Endodermal cell (in vitro differentiated cells): Measurements from ENCODE around the gene PLPP7. TPM values are rescaled to one million over a fixed set of nuclear protein-coding genes. Genes with fewer than 3 reads are reported as not detected.

ENCODE experiments used
- DNase-seq: peaks from one replicate; pipeline ENCODE4 v3.0.0-alpha.2; 2017
- H3K27ac ChIP-seq: 2 replicates; pipeline ENCODE4 v1.5.1; 2013; ENCODE audit warnings: mild to moderate bottlenecking, low read depth, low read length, moderate library complexity
- H3K27me3 ChIP-seq: 2 replicates; pipeline ENCODE4 v1.6.1; 2013; ENCODE audit warnings: mild to moderate bottlenecking, low read length, moderate library complexity; ENCODE audit not compliant: insufficient read depth, control insufficient read depth, poor library complexity, severe bottlenecking
- H3K36me3 ChIP-seq: 2 replicates; pipeline ENCODE4 v1.7.0; 2013; ENCODE audit warnings: mild to moderate bottlenecking, low read length, moderate library complexity; ENCODE audit not compliant: control insufficient read depth, insufficient read depth
- H3K4me1 ChIP-seq: one replicate; pipeline ENCODE4 v1.7.0; 2013; ENCODE audit warnings: low read length; ENCODE audit not compliant: control insufficient read depth, insufficient read depth
- H3K4me3 ChIP-seq: 2 replicates; pipeline ENCODE4 v1.5.1; 2013; ENCODE audit warnings: mild to moderate bottlenecking, low read length, moderate library complexity
- H3K9ac ChIP-seq: 2 replicates; pipeline ENCODE4 v1.6.1; 2013; ENCODE audit warnings: mild to moderate bottlenecking, low read length, moderate library complexity; ENCODE audit not compliant: poor library complexity, severe bottlenecking; ENCODE audit errors: extremely low read depth
- H3K9me3 ChIP-seq: 2 replicates; pipeline ENCODE4 v1.6.1; 2013; ENCODE audit warnings: mild to moderate bottlenecking, low read length, moderate library complexity; ENCODE audit not compliant: control insufficient read depth
- H3K27ac Mint-ChIP-seq: 2 replicates; pipeline ENCODE4 v1.8.0; 2020; ENCODE audit warnings: mixed read lengths
- H3K27me3 Mint-ChIP-seq: 2 replicates; pipeline ENCODE4 v1.8.0; 2021; ENCODE audit warnings: mild to moderate bottlenecking, mixed read lengths; ENCODE audit not compliant: insufficient read depth
- H3K36me3 Mint-ChIP-seq: 2 replicates; pipeline ENCODE4 v1.8.0; 2020; ENCODE audit warnings: low read depth, mixed read lengths
- H3K4me1 Mint-ChIP-seq: 2 replicates; pipeline ENCODE4 v1.8.0; 2020; ENCODE audit warnings: mixed read lengths
- H3K4me3 Mint-ChIP-seq: 2 replicates; pipeline ENCODE4 v1.8.0; 2020; ENCODE audit warnings: mild to moderate bottlenecking, moderate library complexity, mixed read lengths
- H3K9me3 Mint-ChIP-seq: 2 replicates; pipeline ENCODE4 v1.8.0; 2020; ENCODE audit warnings: mild to moderate bottlenecking, mixed read lengths
- CTCF ChIP-seq: fragments of 200-600 bp; sonication (generic); conservative IDR thresholded peaks from 2 replicates; pipeline ENCODE4 v1.5.0; 2021; ENCODE audit warnings: antibody characterized with exemption, mild to moderate bottlenecking
- WGBS, 2 experiments: methylation state at CpG; one replicate each; pipeline versions ENCODE4 v1.1.5 to v1.1.7; 2013; ENCODE audit warnings: missing lambda C conversion rate in 2 of 2, mixed read lengths in 1 of 2; ENCODE audit not compliant: insufficient coverage in 1 of 2, insufficient read length in 1 of 2; 5-methylcytosine and 5-hydroxymethylcytosine counted together
- total RNA-seq, 2 donors: library from RNA; stranded (reverse); fragmentation: NEBNext Ultra II Directional in 1 of 2; extraction: Animal tissue kit (Norgen Biotek cat#: 25700) in 1 of 2; gene quantifications; 2 replicates in 1 of 2; 3 replicates in 1 of 2; pipeline ENCODE4 v1.2.1, GENCODE V29; 2021

PLPP7 gene
- total RNA-seq, 2 donors from 2014 or later: 4.1 to 5.6 TPM

- no peaks in the 10 kb centered on the region for H3K36me3 ChIP-seq
- Mint-ChIP-seq H3K36me3 (peaks cover 2% of the 10 kb centered on the region), H3K9me3 (no peaks in the 10 kb centered on the region), H3K27me3 (no peaks in the 10 kb centered on the region), H3K4me1 (peaks cover 4% of the 10 kb centered on the region), H3K27ac (no peak overlapping the region), H3K4me3 (no peak overlapping the region)
- no peaks in the 10 kb centered on the region for H3K4me1 ChIP-seq
- DNase-seq: no peak
- no peak overlapping the region for H3K4me3 ChIP-seq
- H3K9ac ChIP-seq: no peak overlapping the region
- TF ChIP-seq CTCF: no peak
- H3K27ac ChIP-seq: no peak overlapping the region
- H3K27me3 ChIP-seq: no peaks in the 10 kb centered on the region
- no peaks in the 10 kb centered on the region for H3K9me3 ChIP-seq
- 97 to 98% methylated on average over 5 to 7 of the region's 7 CpGs for WGBS, 2 experiments
These were observed 2.3 kb downstream of the PLPP7 start for GRCh38 chr9:131291795-131292315.

- WGBS, 2 experiments: 93 to 94% methylated on average over 5 to 10 of the region's 10 CpGs
- Mint-ChIP-seq H3K27ac (no peak overlapping the region), H3K4me3 (no peak overlapping the region), H3K27me3 (no peaks in the 10 kb centered on the region), H3K36me3 (peaks cover 2% of the 10 kb centered on the region), H3K9me3 (no peaks in the 10 kb centered on the region), H3K4me1 (peaks cover 4% of the 10 kb centered on the region)
- Histone ChIP-seq H3K4me3 (no peak overlapping the region), H3K27me3 (no peaks in the 10 kb centered on the region), H3K36me3 (no peaks in the 10 kb centered on the region), H3K9ac (no peak overlapping the region), H3K27ac (no peak overlapping the region), H3K4me1 (no peaks in the 10 kb centered on the region), H3K9me3 (no peaks in the 10 kb centered on the region)
- DNase-seq: no peak
- no peak for TF ChIP-seq CTCF
These were observed 3.4 kb downstream of the PLPP7 start for GRCh38 chr9:131292937-131293336.

- TF ChIP-seq CTCF: no peak
- no peaks in the 10 kb centered on the region for H3K4me1 ChIP-seq
- 87 to 94% methylated on average over 7 to 9 of the region's 9 CpGs for WGBS, 2 experiments
- peaks cover 2% of the 10 kb centered on the region for H3K36me3 Mint-ChIP-seq
- no peaks in the 10 kb centered on the region for H3K9me3 ChIP-seq
- H3K9ac ChIP-seq: no peak overlapping the region
- H3K27ac ChIP-seq: no peak overlapping the region
- H3K36me3 ChIP-seq: no peaks in the 10 kb centered on the region
- H3K4me3 Mint-ChIP-seq: no peak overlapping the region
- no peaks in the 10 kb centered on the region for H3K4me1 Mint-ChIP-seq
- H3K27me3 Mint-ChIP-seq: no peaks in the 10 kb centered on the region
- H3K27ac Mint-ChIP-seq: no peak overlapping the region
- no peak overlapping the region for H3K4me3 ChIP-seq
- no peaks in the 10 kb centered on the region for H3K9me3 Mint-ChIP-seq
- H3K27me3 ChIP-seq: no peaks in the 10 kb centered on the region
- no peak for DNase-seq
These were observed 6.9 kb downstream of the PLPP7 start for GRCh38 chr9:131296460-131296859.
